Kidney epithelial cell (primary cell): Measurements from ENCODE around the gene XXYLT1. TPM values are rescaled to one million over a fixed set of nuclear protein-coding genes. Genes with fewer than 3 reads are reported as not detected.

Experiments
- DNase-seq: peaks from one replicate; pipeline ENCODE4 v3.0.0-alpha.2; 2010; ENCODE audit warnings: low read depth
- H3K27me3 ChIP-seq: 2 replicates; pipeline ENCODE4 v1.6.0; 2011; ENCODE audit warnings: low read length; ENCODE audit not compliant: control insufficient read depth, insufficient read depth
- H3K36me3 ChIP-seq: 2 replicates; pipeline ENCODE4 v1.5.1; 2011; ENCODE audit warnings: low read length; ENCODE audit not compliant: control insufficient read depth, insufficient read depth
- H3K4me3 ChIP-seq: 2 replicates; pipeline ENCODE4 v1.5.1; 2011; ENCODE audit warnings: low read depth, mild to moderate bottlenecking, control low read depth, low read length
- total RNA-seq: library from RNA; depleted of rRNA; stranded (reverse); fragments of >200 nt; gene quantifications from 2 replicates; pipeline ENCODE4 v1.2.3, GENCODE V29; 2015
- TF ChIP-seq, protein P1 (sequence below): IDR thresholded peaks from 2 replicates; pipeline ENCODE4 v1.5.1; 2011; ENCODE audit warnings: mild to moderate bottlenecking, moderate library complexity, low read length, control low read depth, inconsistent platforms; ENCODE audit not compliant: insufficient read depth, poor library complexity, severe bottlenecking

XXYLT1 gene
- total RNA-seq, 1 donor from 2014 or later = 18.7 TPM

DNA sequence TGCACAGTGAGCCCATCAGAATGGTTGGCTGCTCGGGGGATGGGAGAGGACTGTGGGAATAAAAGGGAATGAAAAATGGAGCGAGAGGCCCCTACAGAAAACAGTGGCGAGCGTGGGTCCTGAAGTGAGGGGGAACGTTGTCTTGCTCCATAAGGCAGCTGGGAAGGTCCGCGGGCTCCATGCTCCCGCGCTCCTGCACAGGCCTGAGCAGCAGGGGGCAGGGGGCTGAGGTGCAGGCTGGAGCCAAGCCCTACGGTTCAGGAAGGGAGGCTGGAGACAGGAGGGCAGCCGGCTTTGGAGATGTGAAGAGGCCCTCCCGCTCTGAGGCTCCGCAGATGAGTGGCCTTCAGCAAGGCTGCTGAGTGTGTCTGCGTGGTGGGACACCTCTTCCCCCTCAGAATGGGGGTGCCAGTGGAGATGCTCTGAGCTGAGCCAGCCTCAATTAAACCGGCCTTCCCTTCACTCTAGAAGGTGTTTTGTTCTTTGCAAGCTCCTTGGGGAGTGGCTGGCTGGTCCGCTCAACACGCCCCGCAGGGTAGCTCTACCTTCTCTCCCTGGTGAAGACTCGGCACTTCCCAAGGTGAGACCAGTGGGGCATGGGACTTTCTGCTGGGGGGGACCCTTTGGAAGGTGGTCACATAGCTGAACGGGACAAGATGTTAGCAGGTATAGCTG is 208.0 kb downstream of the XXYLT1 start:
- Histone ChIP-seq H3K36me3 (no peaks in the 10 kb centered on the region), H3K27me3 (peaks cover 19% of the 10 kb centered on the region), H3K4me3 (no peak overlapping the region)
- DNase-seq = no peak
- TF ChIP-seq, protein P1, sequence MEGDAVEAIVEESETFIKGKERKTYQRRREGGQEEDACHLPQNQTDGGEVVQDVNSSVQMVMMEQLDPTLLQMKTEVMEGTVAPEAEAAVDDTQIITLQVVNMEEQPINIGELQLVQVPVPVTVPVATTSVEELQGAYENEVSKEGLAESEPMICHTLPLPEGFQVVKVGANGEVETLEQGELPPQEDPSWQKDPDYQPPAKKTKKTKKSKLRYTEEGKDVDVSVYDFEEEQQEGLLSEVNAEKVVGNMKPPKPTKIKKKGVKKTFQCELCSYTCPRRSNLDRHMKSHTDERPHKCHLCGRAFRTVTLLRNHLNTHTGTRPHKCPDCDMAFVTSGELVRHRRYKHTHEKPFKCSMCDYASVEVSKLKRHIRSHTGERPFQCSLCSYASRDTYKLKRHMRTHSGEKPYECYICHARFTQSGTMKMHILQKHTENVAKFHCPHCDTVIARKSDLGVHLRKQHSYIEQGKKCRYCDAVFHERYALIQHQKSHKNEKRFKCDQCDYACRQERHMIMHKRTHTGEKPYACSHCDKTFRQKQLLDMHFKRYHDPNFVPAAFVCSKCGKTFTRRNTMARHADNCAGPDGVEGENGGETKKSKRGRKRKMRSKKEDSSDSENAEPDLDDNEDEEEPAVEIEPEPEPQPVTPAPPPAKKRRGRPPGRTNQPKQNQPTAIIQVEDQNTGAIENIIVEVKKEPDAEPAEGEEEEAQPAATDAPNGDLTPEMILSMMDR = no peak

DNA sequence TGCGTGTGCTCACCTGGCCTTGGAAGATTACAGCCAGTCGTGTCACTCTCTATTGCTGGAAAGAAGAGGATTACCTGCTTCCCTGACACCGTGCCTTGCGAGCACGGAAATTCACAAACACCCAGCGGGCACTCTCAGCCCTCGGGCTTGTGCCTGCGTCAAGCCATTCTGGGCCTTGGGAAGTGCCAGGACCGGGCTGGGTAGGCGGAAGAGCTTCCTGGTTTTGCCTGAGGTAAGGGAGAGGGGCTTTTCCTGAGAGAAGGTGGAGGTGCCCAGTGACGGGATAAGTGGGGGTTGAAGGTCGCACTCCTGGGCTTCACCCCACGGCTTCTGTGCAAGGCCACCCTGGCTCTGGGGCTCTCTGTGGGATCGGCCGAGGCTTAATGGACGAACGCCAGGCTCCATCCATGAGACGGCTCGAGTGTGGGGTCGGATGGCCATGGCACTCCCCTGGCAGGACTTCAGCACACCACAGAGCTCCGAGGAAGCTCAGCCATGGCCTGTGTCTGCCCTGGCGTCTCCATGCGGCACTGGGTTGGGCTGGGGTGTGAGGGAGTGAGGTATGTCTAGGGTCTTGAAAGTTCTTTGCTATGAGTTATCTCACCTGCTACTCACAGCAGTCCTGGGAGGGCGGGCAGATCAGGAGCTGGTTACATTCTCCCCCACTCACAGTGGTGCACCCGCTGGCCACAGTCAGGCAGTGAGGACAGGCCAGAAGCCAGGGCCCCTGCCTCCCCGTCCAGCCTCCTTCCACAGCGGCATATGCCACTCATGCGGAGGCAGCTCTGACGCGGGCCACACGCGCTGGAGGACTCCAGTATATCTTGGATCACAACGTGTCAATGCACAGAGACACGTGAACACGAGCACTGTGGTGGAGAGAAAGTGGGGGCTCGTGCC is 209.0 kb downstream of the XXYLT1 start:
- TF ChIP-seq, protein P1 = no peak
- no peak overlapping the region for H3K4me3 ChIP-seq
- H3K27me3 ChIP-seq = peaks cover 24% of the 10 kb centered on the region
- no peaks in the 10 kb centered on the region for H3K36me3 ChIP-seq
- no peak for DNase-seq

DNA sequence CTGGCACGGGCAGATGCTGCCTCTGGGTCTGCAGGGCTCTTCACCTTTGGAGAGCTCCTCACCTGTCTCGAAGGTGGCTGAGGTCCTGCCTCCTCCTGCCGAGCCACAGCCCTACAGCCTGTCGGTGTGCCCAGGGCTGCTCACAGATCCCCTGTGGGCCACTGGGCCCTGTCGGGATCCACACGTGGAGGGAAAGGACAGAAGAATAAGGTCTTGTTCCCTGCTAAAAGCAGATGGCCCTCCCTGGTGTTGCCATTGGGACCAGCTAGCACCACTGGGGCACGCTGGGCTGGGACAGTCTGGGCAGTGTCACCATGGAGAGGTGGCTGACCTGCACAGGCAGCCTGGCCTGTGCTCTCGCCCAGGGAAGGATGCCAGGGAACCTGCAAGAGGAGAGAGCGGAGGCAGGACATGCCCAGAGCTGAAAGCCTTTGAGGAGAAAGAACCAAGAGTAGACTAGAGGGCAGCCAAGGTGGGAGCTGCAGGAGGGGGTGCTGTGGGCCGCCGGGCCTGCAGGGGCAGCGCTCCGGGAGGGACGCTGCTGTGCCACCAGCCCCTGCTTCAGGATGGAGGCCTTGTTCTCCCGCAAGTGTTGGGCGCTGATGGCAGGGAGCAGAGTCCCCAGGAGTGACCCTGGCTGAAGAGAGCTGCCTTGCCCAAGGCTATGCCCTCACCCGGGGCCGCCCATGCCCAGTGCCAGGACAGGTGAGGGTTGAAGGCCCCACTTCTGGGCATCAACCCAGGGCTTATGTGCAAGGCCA is 210.2 kb downstream of the XXYLT1 start:
- Histone ChIP-seq H3K27me3 (peaks cover 24% of the 10 kb centered on the region), H3K36me3 (no peaks in the 10 kb centered on the region), H3K4me3 (no peak overlapping the region)
- TF ChIP-seq, protein P1 = no peak
- DNase-seq = no peak

DNA sequence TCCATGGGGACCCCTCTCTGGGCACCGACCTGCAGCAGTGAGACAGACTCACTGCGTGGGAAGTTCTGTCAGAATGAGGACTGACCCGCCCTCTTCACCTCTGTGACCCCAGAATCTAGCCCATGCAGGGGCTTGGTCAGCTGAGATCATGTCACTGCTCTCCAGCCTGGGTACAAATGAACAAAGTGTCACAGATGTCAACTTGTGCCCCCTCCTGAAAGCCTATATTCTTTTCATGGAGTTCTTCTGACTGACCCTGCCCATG is 210.8 kb downstream of the XXYLT1 start:
- no peak for DNase-seq

DNA sequence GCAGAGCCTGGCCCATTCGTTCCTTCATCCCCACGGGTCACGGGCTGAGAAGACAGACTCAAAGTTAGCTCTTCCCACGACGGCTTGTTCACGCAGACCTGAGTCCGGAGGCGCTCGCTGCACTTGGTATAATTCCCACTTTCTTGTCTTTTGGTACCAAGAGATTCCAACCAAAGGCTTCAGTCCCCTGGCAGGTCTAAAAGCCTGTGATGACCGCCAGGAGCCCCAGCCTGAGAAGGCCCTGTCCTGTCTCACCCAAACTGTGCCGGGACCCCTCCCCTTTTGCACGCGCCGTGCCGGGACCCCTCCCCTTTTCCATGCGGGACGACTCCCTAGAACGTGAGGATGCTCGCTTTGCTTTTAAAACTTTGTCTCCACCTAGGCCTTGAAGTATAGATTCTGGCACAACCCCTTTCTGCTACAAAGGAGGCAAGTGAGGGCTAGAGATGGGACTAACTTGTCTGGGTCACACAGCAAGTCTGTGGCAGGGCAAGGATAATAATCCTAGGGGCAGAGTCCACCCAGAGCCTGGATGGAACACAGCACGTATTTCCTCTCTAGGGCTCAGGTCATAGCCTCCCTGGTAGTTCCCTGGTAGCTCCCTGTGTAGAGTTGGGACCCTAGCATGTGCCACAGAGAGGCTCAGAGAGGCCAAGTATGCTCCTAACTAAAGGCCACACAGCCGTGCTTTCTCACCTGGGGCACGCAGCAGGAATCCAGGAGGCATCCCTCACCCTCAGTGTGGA is 211.3 kb downstream of the XXYLT1 start:
- H3K36me3 ChIP-seq = no peaks in the 10 kb centered on the region
- no peak overlapping the region for H3K4me3 ChIP-seq
- TF ChIP-seq, protein P1 = no peak
- H3K27me3 ChIP-seq = peaks cover 24% of the 10 kb centered on the region
- DNase-seq = no peak

More for the DNA sequence above, 210.8 kb downstream of the XXYLT1 start:
- TF ChIP-seq, protein P1 = no peak
- H3K36me3 ChIP-seq = no peaks in the 10 kb centered on the region
- H3K27me3 ChIP-seq = peaks cover 24% of the 10 kb centered on the region
- no peak overlapping the region for H3K4me3 ChIP-seq
